AG20443 (cell line): ENCODE results near the gene HGF.
A peak's percentile ranks its signal among the peaks of the same experiment; 100 is the strongest.

Source experiments
- DNase-seq: peaks from one replicate; pipeline ENCODE4 v3.0.0; 2012; ENCODE audit warnings: low spot score, mixed read lengths

Gene HGF

GRCh38 chr7:81684033-81684432 is 85.8 kb downstream of the HGF start:
- no peak for DNase-seq

DNA sequence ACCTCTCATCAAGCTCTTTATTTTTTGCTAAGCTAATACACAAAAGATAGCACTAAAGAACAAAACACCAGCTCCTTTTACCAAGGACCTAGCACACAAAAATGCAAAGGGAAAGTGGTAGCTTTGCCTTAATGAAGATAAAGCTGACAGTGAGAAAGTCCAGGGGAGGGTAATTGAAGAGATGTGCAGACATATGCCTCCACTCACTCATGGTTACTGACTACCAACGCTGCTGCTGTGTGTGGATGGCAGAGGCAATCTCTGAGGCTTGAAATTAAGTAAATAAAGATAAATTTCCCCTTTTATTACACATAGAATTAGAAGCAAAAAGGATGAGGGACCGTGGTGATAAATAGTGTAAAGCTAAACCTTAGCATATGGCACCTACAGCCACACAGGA is 87.0 kb downstream of the HGF start:
- no peak for DNase-seq

DNA sequence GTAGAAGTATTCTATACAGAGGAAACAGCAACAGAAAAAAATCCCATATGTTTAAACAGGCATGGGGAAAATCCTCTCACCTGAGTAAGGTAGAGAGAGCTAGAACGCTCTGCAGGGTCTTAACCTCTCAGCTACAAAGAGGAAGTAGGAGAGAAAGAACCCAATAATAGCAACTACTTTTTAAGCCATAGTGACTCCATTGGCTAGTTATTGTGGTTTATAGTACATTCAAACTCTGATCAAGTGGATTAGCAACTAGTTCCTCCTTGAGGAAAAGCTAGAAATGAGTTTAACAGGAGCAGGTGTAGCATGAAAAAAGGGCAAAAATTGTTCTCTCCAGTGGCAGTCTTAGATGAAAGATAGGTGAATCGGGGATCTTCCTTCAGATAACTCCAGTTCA is 89.7 kb downstream of the HGF start:
- no peak for DNase-seq

DNA sequence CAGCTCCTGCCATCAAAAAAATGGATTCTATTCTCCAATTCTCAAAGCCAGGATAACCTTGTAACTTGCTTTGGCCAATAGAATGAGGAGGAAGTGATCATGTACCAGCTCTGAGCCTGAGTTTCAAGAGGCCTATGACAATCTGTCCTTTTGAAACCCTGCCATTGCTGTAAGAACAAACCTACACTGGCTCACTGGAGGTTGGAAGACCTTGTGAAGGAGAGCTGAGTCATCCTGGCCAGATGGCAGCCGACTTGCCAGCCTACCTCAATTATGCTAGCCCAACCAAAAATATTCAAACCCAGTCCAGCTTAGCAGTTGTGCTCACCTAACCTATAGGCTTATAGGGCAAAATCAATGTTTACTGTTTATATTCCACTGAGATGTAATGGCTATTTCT is 93.0 kb downstream of the HGF start:
- peak; percentile 16 for DNase-seq

DNA sequence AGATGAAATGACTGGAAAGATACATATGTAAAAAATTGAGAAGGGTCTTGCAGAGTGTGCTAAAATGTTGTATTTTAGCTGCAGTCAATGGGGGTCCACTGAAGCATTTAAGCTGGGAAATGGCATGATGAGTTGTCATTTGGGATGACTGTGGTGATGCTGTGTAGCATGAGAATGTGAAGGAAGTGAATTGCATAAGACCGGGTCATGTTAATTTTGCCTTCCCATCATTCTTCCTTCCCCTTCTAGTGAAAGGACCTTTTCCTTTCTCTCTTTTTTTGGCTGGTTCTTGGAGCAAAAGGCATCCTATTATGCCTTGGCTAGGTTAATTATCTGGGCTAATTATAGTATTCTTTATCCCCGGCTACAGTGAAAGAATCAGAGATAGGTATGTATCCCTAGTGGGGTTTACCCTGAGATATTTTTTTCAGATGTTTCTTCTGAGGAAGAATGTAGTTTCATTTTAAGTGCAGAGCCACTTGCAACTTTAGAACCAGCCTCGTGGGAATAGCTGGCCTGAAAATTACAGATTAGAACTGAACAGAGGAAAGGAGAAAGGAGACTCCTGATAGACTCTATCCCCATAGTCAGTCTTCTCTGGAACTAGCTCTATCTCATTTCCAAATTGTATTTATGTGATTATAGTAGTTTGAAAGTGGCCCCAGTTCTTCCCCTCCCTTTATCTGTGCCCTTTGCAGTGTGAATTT is 93.6 kb downstream of the HGF start:
- no peak for DNase-seq

DNA sequence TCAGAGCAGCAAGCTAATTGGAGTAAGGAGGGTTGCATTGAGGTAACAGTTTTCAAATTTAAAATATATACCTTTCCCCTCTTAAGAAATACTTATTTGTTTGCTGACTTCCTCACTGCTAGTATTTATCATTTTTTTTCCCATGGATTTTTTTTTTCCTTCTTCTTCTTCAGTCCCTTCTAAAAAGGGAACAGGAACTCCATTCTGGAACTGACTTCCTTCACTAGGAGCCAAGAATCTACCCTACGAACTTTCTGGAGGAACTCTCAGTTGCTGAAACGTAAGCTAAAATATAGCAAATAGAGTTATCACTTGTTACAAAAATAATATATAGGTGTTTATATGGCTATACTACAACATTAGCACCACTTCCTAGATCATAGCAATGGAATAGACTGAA is 95.4 kb downstream of the HGF start:
- no peak for DNase-seq

GRCh38 chr7:81672872-81673271 is 97.0 kb downstream of the HGF start:
- DNase-seq = no peak

DNA sequence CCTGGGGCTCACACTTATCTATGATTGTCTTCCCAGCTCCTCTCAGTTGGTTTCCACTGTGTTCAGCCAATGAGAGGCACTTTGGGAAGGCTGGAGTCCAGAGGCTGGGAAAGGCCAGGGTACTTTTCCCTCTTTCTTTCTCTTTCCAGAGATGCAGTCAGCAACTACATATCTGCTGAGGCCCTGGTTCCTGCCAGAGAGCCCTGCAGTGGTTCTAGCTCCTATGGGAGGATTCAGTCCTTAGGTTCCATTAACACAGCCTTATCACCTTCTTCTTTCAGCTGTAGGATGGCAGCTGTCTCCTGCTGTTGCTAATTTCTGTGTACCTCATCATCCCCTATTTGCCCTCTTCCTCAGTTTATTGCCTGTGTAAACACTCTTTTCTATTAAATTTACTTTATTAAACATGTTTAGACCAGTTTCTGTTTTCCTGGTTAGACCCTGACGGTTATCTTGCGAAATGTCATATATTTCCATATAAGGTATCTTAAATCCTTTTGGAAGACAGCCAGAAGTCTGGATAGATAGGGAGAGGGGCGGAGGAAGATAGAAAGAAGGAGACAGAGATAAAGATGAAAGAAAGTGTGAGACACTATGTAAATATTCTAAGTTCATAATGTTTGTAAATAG is 100.3 kb downstream of the HGF start:
- no peak for DNase-seq

DNA sequence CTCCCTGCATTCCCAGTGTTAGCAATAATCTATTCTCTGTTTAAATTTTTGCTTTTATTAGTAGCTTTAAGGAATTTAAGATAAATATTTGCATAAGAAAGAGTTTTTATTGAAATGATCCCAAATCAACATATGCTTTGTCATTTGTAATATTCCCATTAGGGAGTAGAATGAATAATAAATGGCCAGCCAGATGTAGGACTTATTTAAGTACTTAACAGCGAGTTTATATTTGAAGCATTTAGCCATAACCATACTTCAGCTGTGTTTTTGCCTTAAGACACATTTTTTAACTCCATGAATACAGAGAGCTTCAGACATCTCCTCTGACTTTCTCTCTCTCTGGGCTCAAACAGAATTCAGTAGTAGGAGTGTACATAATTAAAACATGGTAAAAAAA is 103.6 kb downstream of the HGF start:
- DNase-seq = no peak

GRCh38 chr7:81665236-81665635 is 104.6 kb downstream of the HGF start:
- no peak for DNase-seq

- DNase-seq = no peak
Observed at GRCh38 chr7:81664304-81664703, 105.5 kb downstream of the HGF start.

- peak; percentile 30 for DNase-seq
Observed at GRCh38 chr7:81662531-81662930, 107.3 kb downstream of the HGF start.

GRCh38 chr7:81659697-81660395 is 110.0 kb downstream of the HGF start:
- DNase-seq = no peak

DNA sequence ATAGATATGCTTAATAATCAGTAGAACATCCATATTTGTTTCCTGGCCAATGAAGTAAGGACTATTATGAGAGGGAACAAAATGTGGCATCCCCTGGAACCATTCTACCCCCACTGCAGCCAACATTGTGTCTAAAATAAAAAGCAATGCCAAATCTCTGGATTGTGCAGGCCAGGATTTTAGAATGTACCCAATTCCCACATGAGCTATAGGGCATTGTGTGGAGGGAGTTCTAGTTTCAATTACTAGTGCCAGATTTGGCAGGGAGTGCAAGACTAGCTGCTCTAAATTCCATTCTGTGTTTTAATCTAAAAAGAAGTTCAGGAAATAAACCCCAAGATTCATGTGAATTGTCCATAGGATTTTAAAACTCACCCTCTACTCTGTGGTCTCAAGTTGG is 112.3 kb downstream of the HGF start:
- no peak for DNase-seq

GRCh38 chr7:81655271-81655670 is 114.6 kb downstream of the HGF start:
- DNase-seq = no peak

DNA sequence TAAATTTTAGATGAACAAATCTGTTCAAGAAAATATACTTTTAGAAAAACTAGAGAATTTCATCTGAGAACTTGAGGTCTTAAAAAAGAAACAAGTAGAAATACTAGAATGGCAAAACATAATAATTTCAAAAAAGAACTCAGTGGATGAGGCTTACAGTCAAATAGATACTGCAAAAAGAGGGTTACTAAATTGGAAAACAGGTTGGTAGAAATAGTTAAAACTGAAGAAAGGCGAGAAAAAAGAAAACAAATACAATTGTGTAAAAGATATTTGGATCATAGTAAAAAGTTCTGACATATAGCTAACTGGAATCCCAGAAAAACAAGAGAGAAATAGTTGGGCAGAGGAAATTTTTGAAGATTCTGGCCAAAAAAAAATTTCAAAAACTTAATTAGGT is 117.6 kb downstream of the HGF start:
- DNase-seq = no peak
